Astrocyte of the spinal cord (primary cell): Measurements from ENCODE around the gene STN1.

Source experiments
- DNase-seq: peaks from one replicate; pipeline ENCODE4 v3.0.0; 2011; ENCODE audit warnings: low read depth, low spot score
- H3K4me3 ChIP-seq: 2 replicates; pipeline ENCODE4 v1.5.1; 2011; ENCODE audit warnings: low read depth, mild to moderate bottlenecking, low read length, moderate library complexity
- CTCF ChIP-seq: IDR thresholded peaks from 2 replicates; pipeline ENCODE4 v1.5.1; 2012; ENCODE audit warnings: low read depth, mild to moderate bottlenecking, low read length, inconsistent platforms
- in situ Hi-C: cut with HindIII; loops from 2 replicates; pipeline ENCODE4 v1.10.0; 2017; ENCODE audit warnings: low sequenced_read_pairs

Gene STN1

GRCh38 chr10:103838070-103838395 is 80.0 kb downstream of the STN1 start:
- TF ChIP-seq CTCF = no peak
- in situ Hi-C loops = no loop called here
- H3K4me3 ChIP-seq = no peak overlapping the region
- DNase-seq = no peak

GRCh38 chr10:103837370-103838069 is 80.5 kb downstream of the STN1 start:
- in situ Hi-C loops = no loop called here
- no peak overlapping the region for H3K4me3 ChIP-seq
- TF ChIP-seq CTCF = no peak
- no peak for DNase-seq

GRCh38 chr10:103836861-103837260 is 81.1 kb downstream of the STN1 start:
- in situ Hi-C loops = no loop called here
- no peak overlapping the region for H3K4me3 ChIP-seq
- TF ChIP-seq CTCF = no peak
- DNase-seq = no peak

GRCh38 chr10:103836273-103836672 is 81.7 kb downstream of the STN1 start:
- no peak overlapping the region for H3K4me3 ChIP-seq
- no peak for DNase-seq
- no peak for TF ChIP-seq CTCF
- in situ Hi-C loops = no loop called here

- no peak overlapping the region for H3K4me3 ChIP-seq
- TF ChIP-seq CTCF = no peak
- in situ Hi-C loops = no loop called here
- DNase-seq = peak; percentile 61
Measured at GRCh38 chr10:103835096-103836050, 82.6 kb downstream of the STN1 start.

GRCh38 chr10:103834436-103835095 is 83.4 kb downstream of the STN1 start:
- DNase-seq = no peak
- H3K4me3 ChIP-seq = no peak overlapping the region
- TF ChIP-seq CTCF = no peak
- in situ Hi-C loops = no loop called here
